CD4-positive, alpha-beta T cell treated with Interleukin-2 at 100 ng/mL for 4 hours (primary cell): ENCODE data around the gene MYO9B.
A peak's percentile ranks its signal among the peaks of the same experiment; 100 is the strongest.
"Not testable (repeated sequence)": the region's sequence is repeated elsewhere in the genome, so short reads cannot be mapped to it uniquely, and the experiment has no call there.

Source experiments
- DNase-seq: peaks from one replicate; pipeline ENCODE4 v3.0.0-alpha.2; 2020; ENCODE audit warnings: low spot score

The MYO9B gene

DNA sequence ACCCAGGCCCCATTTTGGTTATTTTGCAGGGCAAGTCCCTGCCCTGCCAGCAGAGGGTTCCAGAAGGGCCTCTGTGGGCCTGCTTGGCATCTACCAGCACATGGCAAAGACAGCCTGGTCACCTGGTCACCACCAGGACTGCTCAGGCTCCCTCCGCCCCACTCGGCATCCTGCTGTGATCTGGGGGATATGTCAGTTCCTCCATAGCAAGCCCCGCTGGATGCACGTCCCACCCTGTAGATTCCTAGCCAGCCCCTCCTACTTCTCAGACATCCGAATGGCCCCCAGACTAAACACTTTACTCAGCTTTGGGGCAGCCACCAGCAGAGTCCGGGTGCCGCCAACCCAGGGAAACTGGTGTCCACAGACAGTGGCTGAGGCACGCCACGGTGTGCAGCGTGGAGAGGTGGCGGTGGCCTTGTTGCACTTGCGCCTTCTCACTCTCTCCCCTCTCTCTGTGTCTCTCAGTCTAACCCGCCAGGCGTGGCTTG is 107.7 kb downstream of the MYO9B start:
- DNase-seq, result peak; percentile 12

- DNase-seq, result peak; percentile 13
Observed at GRCh38 chr19:17183858-17184321, 108.3 kb downstream of the MYO9B start.

- peak; percentile 66 for DNase-seq
Observed at GRCh38 chr19:17184371-17184841, 108.8 kb downstream of the MYO9B start.

GRCh38 chr19:17185590-17185989 is 110.0 kb downstream of the MYO9B start:
- DNase-seq, result no peak

GRCh38 chr19:17191736-17192135 is 116.2 kb downstream of the MYO9B start:
- not testable (repeated sequence) for DNase-seq

GRCh38 chr19:17192751-17193150 is 117.2 kb downstream of the MYO9B start:
- DNase-seq, result no peak

- DNase-seq, result no peak
Observed at GRCh38 chr19:17194608-17195007, 119.0 kb downstream of the MYO9B start.

DNA sequence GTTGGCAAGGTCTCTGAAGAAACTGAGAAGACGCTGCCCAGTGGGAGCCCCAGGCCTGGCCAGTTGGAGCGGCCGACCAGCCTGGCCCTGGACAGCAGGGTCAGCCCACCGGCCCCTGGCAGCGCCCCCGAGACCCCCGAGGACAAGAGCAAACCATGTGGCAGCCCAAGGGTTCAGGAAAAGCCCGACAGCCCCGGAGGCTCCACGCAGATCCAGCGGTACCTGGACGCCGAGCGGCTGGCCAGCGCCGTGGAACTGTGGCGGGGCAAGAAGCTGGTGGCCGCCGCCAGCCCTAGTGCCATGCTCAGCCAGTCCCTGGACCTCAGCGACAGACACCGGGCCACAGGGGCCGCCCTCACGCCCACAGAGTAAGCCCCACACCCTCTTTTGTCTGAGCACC is 119.5 kb downstream of the MYO9B start:
- no peak for DNase-seq

- DNase-seq, result no peak
Observed at GRCh38 chr19:17196610-17197009, 121.0 kb downstream of the MYO9B start.

GRCh38 chr19:17197666-17198065 is 122.1 kb downstream of the MYO9B start:
- no peak for DNase-seq

DNA sequence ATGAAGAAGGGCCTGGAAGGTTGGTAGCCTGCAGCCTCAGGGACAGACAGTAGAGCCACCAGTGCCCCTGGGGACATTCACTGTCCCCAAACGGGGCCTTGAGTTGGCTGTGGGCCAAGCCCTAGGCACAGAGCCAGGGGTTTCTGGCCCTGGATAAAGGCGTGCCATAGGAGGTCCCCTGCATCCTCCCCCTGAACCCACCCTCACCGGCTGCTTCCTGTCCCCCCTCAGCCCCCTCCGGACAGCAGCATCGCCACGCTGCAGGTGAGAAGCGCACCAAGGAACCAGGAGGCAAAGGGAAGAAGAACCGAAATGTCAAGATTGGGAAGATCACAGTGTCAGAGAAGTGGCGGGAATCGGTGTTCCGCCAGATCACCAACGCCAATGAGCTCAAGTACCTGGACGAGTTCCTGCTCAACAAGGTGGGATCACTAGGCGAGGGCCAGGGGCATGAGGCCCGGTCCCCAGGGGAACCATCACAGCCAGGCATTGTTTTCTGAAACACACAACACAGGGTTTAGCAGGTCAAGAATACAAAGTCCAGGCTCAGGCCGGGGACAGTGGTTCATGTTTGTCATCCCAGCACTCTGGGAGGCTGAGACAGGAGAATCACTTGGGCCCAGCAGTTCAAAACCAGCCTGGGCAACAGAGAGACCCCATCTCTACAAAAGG is 125.0 kb downstream of the MYO9B start:
- DNase-seq, result no peak

DNA sequence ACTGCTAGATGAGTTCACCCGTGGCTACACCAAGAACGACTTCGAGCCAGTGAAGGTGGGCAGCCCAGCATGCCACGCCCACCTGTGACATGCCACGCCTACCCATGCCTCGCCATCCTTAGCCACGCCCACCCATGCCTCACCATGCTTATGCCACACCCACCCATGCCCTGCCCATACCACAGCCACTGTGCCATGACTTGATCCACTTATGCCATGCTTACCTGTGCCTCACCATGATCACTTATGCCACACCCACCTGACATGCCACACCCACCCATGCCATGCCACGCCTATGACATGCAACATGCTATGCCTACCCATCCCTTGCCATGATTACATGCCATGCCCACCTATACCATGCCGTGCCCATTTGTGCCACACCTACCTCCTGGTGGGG is 126.7 kb downstream of the MYO9B start:
- no peak for DNase-seq

- no peak for DNase-seq
Observed at GRCh38 chr19:17202713-17203112, 127.1 kb downstream of the MYO9B start.

DNA sequence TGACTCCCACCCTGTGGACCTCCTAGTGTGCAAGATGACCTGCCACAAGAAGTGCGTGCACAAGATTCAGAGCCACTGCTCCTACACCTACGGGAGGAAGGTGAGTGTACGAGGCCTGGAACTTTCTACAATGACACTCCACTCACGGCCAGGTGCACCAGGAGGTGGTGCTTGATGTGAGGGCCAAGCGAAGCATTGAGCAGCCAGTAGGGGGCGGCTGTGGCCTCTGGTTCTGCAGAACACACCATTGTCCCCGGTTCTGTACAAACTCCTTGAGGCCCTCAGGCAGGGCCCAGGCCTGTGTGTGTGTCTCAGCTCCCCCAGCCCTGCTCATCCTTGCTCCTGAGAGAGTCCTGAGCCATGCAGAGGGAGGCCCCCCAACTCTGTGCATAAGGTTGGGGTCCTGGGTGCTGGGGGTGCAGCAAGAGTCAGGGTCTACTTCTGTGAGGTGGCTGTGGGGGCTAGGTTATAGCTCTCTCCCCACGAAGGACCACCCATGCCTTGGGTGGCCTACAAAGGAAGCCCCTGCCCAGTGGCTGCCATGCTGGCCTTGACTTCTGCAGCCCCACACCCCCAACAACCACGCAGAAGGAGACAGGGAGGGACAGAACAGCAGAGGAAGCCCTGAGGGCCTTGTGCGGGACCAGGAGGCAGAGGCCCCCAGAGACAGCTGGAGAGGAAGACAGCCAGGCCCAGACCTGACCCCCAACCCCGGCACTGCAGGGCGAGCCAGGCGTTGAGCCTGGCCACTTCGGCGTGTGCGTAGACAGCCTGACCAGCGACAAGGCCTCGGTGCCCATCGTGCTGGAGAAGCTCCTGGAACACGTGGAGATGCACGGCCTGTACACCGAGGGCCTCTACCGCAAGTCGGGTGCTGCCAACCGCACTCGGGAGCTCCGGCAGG is 129.9 kb downstream of the MYO9B start:
- DNase-seq, result peak; percentile 60

DNA sequence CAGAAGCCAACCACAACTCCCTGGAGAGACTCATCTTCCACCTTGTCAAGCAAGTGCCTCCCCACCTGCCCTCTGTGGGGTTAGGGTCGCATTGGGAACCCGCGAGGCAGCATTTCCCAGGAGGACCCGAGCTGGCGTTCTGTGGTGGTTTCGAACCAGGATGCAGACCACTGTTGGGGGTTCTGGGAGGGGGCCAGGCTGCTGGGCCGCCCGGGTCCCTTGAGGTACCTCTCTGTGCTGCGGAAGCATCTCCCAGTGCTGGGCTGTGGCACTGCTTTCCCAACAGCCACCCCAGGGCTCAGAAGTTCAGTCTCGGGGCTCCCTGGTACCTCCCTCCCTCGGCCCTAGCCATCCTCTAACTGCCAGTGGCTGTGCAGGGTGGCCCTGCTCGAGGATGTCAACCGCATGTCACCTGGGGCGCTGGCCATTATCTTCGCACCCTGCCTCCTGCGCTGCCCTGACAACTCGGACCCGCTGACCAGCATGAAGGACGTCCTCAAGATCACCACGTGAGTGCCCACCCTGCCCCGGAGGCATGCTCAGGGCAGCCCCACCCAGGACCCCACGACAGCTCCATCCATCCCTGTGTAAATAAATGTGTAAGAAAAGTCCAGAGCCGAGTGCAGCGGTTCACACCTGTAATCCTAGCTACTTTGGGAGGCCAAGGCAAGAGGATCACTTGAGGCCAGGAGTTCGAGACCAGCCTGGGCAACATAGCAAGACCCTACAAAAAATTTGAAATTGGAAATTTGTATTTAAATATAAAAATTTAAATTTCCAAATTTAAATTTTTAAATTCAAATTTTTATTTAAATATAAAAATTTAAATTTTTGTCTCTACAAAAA is 131.4 kb downstream of the MYO9B start:
- no peak for DNase-seq

- DNase-seq, result no peak
Observed at GRCh38 chr19:17209126-17210036, 133.8 kb downstream of the MYO9B start.

DNA sequence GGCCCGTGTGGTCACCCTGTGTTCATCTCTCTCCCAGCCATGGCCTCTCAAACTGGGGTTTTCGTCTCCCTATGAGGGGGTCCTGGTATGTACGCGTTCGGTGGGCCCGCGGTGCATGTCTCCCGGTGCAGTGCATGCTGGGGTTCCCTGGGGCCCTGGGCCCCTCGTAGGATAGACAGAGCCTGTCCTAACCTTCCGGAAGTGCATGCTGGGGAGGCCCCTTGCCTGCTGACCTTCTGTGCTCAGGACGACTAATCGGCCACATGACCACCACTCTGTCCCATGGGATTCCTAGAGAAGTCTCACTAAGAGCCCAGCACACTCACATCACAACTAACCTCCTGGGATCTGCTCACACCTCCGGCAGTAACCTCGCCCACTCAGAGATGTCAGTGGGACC is 134.7 kb downstream of the MYO9B start:
- DNase-seq, result no peak

DNA sequence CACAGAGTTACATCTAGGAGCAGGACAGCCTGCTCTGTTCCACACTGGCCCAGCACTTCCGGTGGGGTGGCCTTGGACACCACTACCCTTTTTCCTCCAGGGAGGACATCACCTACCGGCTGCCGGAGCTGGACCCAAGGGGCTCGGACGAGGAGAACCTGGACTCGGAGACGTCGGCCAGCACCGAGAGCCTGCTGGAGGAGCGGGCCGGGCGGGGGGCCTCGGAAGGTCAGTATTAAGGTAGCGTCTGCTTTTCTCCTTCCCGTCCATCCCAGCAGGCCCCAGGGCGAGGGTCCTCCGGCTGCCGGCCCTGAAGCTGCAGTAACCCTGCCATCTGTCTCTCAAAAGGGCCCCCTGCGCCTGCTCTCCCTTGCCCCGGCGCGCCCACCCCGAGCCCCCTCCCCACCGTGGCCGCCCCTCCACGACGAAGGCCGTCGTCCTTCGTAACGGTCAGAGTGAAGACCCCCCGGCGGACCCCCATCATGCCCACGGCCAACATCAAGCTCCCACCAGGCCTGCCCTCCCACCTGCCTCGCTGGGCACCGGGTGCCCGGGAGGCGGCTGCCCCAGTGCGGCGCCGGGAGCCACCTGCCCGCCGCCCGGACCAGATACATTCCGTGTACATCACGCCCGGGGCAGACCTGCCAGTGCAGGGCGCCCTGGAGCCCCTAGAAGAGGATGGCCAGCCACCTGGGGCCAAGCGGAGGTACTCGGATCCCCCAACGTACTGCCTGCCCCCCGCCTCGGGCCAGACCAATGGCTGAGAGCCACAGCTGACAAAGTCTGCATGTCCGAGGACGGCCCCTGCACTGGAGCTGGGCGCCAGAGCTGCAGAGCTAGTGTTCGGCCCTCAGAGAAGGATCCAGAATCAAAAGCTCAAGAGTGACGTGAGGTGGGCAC is 136.2 kb downstream of the MYO9B start:
- no peak for DNase-seq

- DNase-seq, result no peak
Observed at GRCh38 chr19:17213334-17213733, 137.8 kb downstream of the MYO9B start.
